A549 (cell line): ENCODE data around the gene SLC39A11. TPM values are rescaled to one million over a fixed set of nuclear protein-coding genes. Genes with fewer than 3 reads are reported as not detected.

Source experiments
- ATAC-seq, 2 experiments: fragments of 200-7000 bp in 1 of 2; fragments of >200 bp in 1 of 2; cut with Nextera tagmentation in 1 of 2; cut with Tn5 transposase in 1 of 2; 3 replicates each; pipeline versions ENCODE4 v1.8.0 to v1.9.1; 2018 to 2020; ENCODE audit warnings: mild to moderate bottlenecking in 1 of 2, moderate library complexity in 1 of 2
- CTCF ChIA-PET: fragments of 300-600 bp; sonication (Branson Sonifier 250); formaldehyde crosslinking; extraction: SDS; loops from one replicate; lab custom pipeline; 2021; ENCODE audit warnings: antibody characterized with exemption, inconsistent platforms; lab: Yijun Ruan, JAX
- POLR2A ChIA-PET: fragments of 350-600 bp; formaldehyde crosslinking; extraction: SDS; loops from one replicate; lab custom pipeline; 2021; ENCODE audit warnings: antibody characterized with exemption, inconsistent platforms; lab: Yijun Ruan, JAX
- DNase-seq, 2 experiments: peaks; one replicate each; pipeline versions ENCODE4 v3.0.0 to v3.0.0-alpha.2; 2011 to 2016; ENCODE audit warnings: low read depth in 1 of 2, low spot score in 1 of 2
- FAIRE-seq: peaks from 2 replicates; lab custom pipeline; 2011; peaks lifted over from hg19 to GRCh38; lab: Jason Lieb, UNC
- H3K27ac ChIP-seq, 2 experiments: fragments of >200 bp; sonication (Bioruptor Twin); formaldehyde crosslinking; 3 replicates each; pipeline ENCODE4 v1.5.1; 2016 to 2017
- H3K4me1 ChIP-seq: fragments of >200 bp; sonication (Bioruptor Twin); formaldehyde crosslinking; 3 replicates; pipeline ENCODE4 v1.6.1; 2016
- H3K4me2 ChIP-seq: fragments of >200 bp; sonication (Bioruptor Twin); formaldehyde crosslinking; 3 replicates; pipeline ENCODE4 v1.6.1; 2016
- H3K4me3 ChIP-seq: fragments of >200 bp; sonication (Bioruptor Twin); formaldehyde crosslinking; 3 replicates; pipeline ENCODE4 v1.5.1; 2016
- H3K9me3 ChIP-seq: fragments of >200 bp; sonication (Bioruptor Twin); formaldehyde crosslinking; 3 replicates; pipeline ENCODE4 v1.6.1; 2016
- CBX8 ChIP-seq: fragments of 200-600 bp; sonication (generic); IDR thresholded peaks from 2 replicates; pipeline ENCODE4 v1.6.1; 2016
- CEBPB ChIP-seq, 2 experiments: fragments of >200 bp in 1 of 2; sonication (Bioruptor Twin) in 1 of 2; formaldehyde crosslinking in 1 of 2; IDR thresholded peaks; 2 replicates each; pipeline ENCODE4 v1.6.1; 2012 to 2016
- CTCF ChIP-seq: fragments of >200 bp; sonication (Bioruptor Twin); formaldehyde crosslinking; IDR thresholded peaks from 3 replicates; pipeline ENCODE4 v1.5.1; 2016
- E2F6 ChIP-seq: IDR thresholded peaks from 2 replicates; pipeline ENCODE4 v1.6.1; 2012; ENCODE audit warnings: low read depth, borderline replicate concordance
- EP300 ChIP-seq, 2 experiments: fragments of >200 bp; sonication (Bioruptor Twin); formaldehyde crosslinking; IDR thresholded peaks; 2 replicates in 1 of 2; 3 replicates in 1 of 2; pipeline ENCODE4 v1.6.1; 2016 to 2017
- HDAC2 ChIP-seq: fragments of 200-600 bp; sonication (generic); IDR thresholded peaks from 2 replicates; pipeline ENCODE4 v1.6.1; 2016
- HEYL ChIP-seq: fragments of 250-450 bp; sonication (Bioruptor Pico); IDR thresholded peaks from 2 replicates; pipeline ENCODE4 v1.8.0; 2021; ENCODE audit warnings: mild to moderate bottlenecking, moderate library complexity
- HMGXB4 ChIP-seq: fragments of 250-450 bp; sonication (Bioruptor Pico); IDR thresholded peaks from 2 replicates; pipeline ENCODE4 v1.5.0; 2021; ENCODE audit warnings: mild to moderate bottlenecking, moderate library complexity, borderline replicate concordance
- JUNB ChIP-seq: fragments of >200 bp; sonication (Bioruptor Twin); formaldehyde crosslinking; IDR thresholded peaks from 2 replicates; pipeline ENCODE4 v1.6.1; 2016
- NPAS2 ChIP-seq: fragments of 250-450 bp; sonication (Bioruptor Pico); IDR thresholded peaks from 2 replicates; pipeline ENCODE4 v1.8.0; 2022; ENCODE audit warnings: mild to moderate bottlenecking, moderate library complexity, borderline replicate concordance
- PBX3 ChIP-seq: IDR thresholded peaks from 2 replicates; pipeline ENCODE4 v1.6.1; 2012
- POLR2AphosphoS2 ChIP-seq: conservative IDR thresholded peaks from 2 replicates; pipeline ENCODE4 v1.6.1; 2012; ENCODE audit warnings: low read length, improper control_type of control experiment, inconsistent platforms
- RAD21 ChIP-seq, 2 experiments: fragments of >200 bp in 1 of 2; sonication (Bioruptor Twin) in 1 of 2; formaldehyde crosslinking in 1 of 2; IDR thresholded peaks in 1 of 2; conservative IDR thresholded peaks in 1 of 2; 2 replicates in 1 of 2; 3 replicates in 1 of 2; pipeline ENCODE4 v1.6.1; 2012 to 2018; ENCODE audit warnings: inconsistent platforms in 1 of 2
- RARB ChIP-seq: fragments of 250-450 bp; sonication (Bioruptor Pico); IDR thresholded peaks from 2 replicates; pipeline ENCODE4 v1.8.0; 2021; ENCODE audit warnings: mild to moderate bottlenecking, moderate library complexity
- RCOR1 ChIP-seq: fragments of 150-350 bp; IDR thresholded peaks from 2 replicates; pipeline ENCODE4 v1.6.1; 2014; ENCODE audit warnings: antibody characterized with exemption, low read length, low read depth
- REST ChIP-seq: fragments of 200-600 bp; sonication (generic); IDR thresholded peaks from 2 replicates; pipeline ENCODE4 v1.6.1; 2016; ENCODE audit warnings: antibody characterized with exemption, mild to moderate bottlenecking, moderate library complexity
- RFX5 ChIP-seq: fragments of 450-650 bp; IDR thresholded peaks from 2 replicates; pipeline ENCODE4 v1.7.1; 2014; ENCODE audit warnings: antibody characterized with exemption, mild to moderate bottlenecking, moderate library complexity
- SREBF2 ChIP-seq: fragments of 450-650 bp; IDR thresholded peaks from 2 replicates; pipeline ENCODE4 v1.6.1; 2014; ENCODE audit warnings: mild to moderate bottlenecking, moderate library complexity
- TFCP2L1 ChIP-seq: fragments of 250-450 bp; sonication (Bioruptor Pico); IDR thresholded peaks from 2 replicates; pipeline ENCODE4 v1.5.0; 2021; ENCODE audit warnings: mild to moderate bottlenecking
- ZFP36 ChIP-seq: fragments of 450-650 bp; IDR thresholded peaks from 2 replicates; pipeline ENCODE4 v1.6.1; 2014; ENCODE audit warnings: borderline replicate concordance; ENCODE audit not compliant: partially characterized antibody
- WGBS: methylation state at CpG from one replicate; pipeline ENCODE4 v1.1.6; 2017; ENCODE audit errors: missing lambda C conversion rate; 5-methylcytosine and 5-hydroxymethylcytosine counted together
- polyA plus RNA-seq, 4 experiments: library from polyadenylated mRNA; depleted of rRNA in 3 of 4; stranded (reverse); fragments of >200 nt; fragmentation: RNase III in 1 of 4; extraction: RNeasy Plus Mini Kit Qiagen cat#74134 plus additional on column Dnase treatment in 1 of 4; gene quantifications; 2 replicates in 3 of 4; 3 replicates in 1 of 4; pipeline ENCODE4 v1.2.3, GENCODE V29; 2011 to 2017

Gene SLC39A11
- polyA plus RNA-seq, 2 of the 4 experiments (the other 2 are of a cell fraction), result 18.4 to 25.2 TPM

- Histone ChIP-seq H3K4me2 (no peak overlapping the region), H3K4me1 (no peaks in the 10 kb centered on the region), H3K27ac (no peak overlapping the region), H3K4me3 (no peak overlapping the region), H3K9me3 (peaks cover 40% of the 10 kb centered on the region)
- POLR2A ChIA-PET, result no interaction called here
- CTCF ChIA-PET, result interaction anchor here (0.8 to 2.1 kb wide), 2 partner anchors 37 to 70 kb away, joined by 4 to 7 read pairs; no protein-coding TSS in a partner anchor
- 92% methylated on average over 5 of the region's 5 CpGs for WGBS
- ATAC-seq (no peak), FAIRE-seq (no peak), DNase-seq (no peak)
- TF ChIP-seq HEYL (CRISPR knock-in tag) (no peak), RFX5 (no peak), ZFP36 (no peak), TFCP2L1 (CRISPR knock-in tag) (no peak), POLR2AphosphoS2 (no peak), PBX3 (no peak), E2F6 (no peak), HDAC2 (no peak), RAD21 (conservative IDR thresholded peaks at IDR 0.05 in 1 of 2, IDR thresholded peaks at IDR 0.05 in 1 of 2) (no peak), CBX8 (no peak), RCOR1 (no peak), REST (no peak), SREBF2 (no peak), JUNB (no peak), CTCF (no peak), EP300 (IDR thresholded peaks at IDR 0.05) (no peak), RARB (CRISPR knock-in tag) (no peak), HMGXB4 (no peak), CEBPB (IDR thresholded peaks at IDR 0.05) (no peak), NPAS2 (no peak)
Measured at GRCh38 chr17:72795941-72796340, 296.5 kb downstream of the SLC39A11 start.
